GM12864 (cell line): ENCODE results near the gene NR2E1.

Experiments used
- DNase-seq: peaks from one replicate; pipeline ENCODE4 v3.0.0-alpha.2; 2011; ENCODE audit warnings: low read depth
- H3K4me3 ChIP-seq: 2 replicates; pipeline ENCODE4 v1.5.1; 2011; ENCODE audit warnings: mild to moderate bottlenecking, low read depth, low read length, control low read depth
- CTCF ChIP-seq: IDR thresholded peaks from 2 replicates; pipeline ENCODE4 v1.5.1; 2011; ENCODE audit warnings: low read depth, mild to moderate bottlenecking, moderate library complexity, low read length, control low read depth, inconsistent platforms; ENCODE audit errors: missing control alignments

Gene NR2E1

GRCh38 chr6:108235127-108235526, 69.3 kb downstream of the NR2E1 start:
- H3K4me3 ChIP-seq, result no peak overlapping the region
- TF ChIP-seq CTCF, result no peak
- DNase-seq, result no peak

- no peak overlapping the region for H3K4me3 ChIP-seq
- no peak for DNase-seq
- no peak for TF ChIP-seq CTCF
Observed at GRCh38 chr6:108236791-108237190, 71.0 kb downstream of the NR2E1 start.

GRCh38 chr6:108238322-108238721, 72.5 kb downstream of the NR2E1 start:
- no peak overlapping the region for H3K4me3 ChIP-seq
- DNase-seq, result no peak
- TF ChIP-seq CTCF, result no peak
